ENCODE results near the gene PHB1.

Gene PHB1

DNA sequence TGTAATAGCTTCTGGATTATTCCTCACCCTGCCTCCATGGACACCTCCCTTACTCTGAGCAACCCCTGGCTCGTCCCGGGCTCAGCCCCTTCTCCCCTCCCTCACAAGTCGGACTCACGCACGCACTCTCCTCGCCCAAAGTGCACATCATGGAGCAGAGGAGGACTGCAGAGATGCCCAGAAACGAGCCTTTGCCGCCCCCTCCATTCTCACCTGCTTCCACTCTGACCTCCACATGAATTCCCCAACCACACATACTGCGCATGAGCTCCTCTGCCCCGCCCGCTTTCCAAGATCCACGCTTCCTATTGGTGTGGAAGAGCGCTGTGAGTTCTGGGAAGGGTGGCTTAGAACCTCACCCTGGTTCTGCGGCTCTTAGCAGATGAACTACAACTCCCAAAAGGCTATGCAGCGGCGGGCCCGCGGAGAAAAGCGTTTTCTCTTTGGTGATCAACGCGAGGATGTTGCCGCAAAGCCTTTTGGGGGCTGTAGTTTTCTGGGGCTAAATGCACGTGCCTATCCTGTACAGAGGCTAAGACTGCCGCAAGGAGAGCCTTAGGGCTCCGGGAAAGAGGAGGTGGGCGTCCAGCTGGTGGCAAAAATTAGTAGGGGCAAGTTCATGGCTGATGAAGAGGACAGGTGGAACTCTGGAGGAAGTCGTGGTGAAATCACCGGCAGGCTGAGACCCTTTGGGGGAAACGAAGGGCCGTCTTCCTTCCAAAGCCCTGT, at the start of gene PHB1:
PHB1 (minus strand) TSS at position 261 of the 729 bp plus-strand sequence. CDS start 1,618 bp downstream, outside the sequence.
- DNase-seq (ENCODE audit: low spot score): peak; percentile 99

DNA sequence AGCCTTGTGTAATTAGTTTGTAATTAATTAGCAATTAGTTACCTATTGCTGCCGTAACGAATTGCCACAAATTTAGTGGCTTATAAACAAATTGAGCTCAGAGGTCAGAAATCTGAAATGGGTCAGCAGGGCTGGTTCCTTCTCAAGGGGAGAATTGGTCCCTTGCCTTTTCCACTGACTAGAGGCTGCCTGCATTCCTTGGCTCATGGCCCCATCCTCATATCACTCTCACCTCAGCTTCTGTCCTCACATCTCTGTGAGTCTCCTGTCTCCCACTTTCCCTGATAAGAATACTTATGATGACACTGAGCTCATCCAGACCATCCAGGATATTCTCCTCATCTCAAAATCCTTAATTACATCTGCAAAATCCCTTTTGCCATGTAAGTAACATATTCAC, 49.4 kb upstream of the PHB1 start:
- DNase-seq (ENCODE audit: low spot score): no peak

DNA sequence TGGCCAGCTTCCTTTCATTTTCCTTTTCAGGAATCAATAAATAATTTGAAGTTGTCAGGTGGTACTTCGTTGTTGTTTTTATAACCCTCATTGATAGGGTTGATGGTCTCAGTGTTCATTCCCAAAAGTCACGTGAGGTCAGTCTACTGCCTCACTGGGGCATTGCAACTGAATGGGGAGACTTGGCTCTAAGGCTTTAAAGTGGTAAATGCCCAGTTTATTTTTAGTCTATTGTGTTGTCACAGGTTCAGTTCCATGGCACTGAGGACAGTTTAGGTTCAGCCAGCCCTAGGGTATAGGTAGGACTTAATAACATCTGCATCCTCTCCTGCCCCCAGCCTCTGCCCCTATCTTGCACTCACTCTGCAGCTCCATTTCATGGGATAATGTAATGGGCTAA, 46.9 kb upstream of the PHB1 start:
- DNase-seq (ENCODE audit: low spot score): no peak

DNA sequence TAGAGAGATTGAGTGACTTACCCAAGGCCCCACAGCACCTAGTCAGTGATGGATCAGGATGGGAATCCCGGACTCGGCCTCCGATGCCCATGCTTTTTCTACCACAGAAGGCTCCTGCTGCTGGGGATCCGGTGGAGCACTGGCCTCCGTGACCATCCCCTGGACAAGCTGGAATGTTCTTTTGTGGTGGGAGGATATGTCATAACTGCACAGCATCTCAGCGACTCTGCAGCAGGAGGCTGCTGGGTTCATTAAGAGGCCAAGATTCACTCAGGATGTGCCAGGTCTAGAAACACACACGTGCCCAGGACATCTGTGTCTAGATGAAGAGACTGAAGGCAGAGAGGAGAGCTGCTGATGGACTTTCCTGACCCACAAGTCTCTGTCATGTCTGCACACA, 45.7 kb upstream of the PHB1 start:
- no peak for DNase-seq (ENCODE audit: low spot score)

DNA sequence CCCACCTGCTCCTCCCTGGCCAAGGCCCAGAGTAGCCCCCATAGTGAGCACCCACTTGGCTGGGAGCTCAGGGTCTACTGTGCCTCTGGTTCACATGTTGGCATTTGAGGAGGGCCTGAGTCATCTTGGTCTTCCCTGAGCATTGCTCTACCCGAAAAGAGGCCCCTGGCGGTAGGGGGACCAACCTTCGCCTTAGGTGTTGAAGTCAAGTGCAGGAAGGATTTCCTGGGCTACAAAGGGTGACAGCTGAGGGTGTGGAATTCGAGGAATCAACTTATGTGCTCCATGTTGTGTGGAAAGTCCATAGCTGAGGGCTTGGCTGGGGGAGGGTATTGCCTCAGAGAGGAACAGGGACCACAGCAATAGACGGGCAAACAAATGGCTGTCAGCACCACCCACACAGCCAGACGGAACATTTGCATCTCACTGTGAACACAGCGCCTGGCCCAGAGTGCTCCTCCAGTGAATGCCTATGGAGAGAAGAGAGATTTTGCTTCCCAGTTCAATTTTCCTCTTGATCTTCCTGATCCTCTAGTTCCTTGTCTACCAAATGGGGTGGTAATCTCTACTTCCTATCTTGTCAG, 44.8 kb upstream of the PHB1 start:
- DNase-seq (ENCODE audit: low spot score): no peak

DNA sequence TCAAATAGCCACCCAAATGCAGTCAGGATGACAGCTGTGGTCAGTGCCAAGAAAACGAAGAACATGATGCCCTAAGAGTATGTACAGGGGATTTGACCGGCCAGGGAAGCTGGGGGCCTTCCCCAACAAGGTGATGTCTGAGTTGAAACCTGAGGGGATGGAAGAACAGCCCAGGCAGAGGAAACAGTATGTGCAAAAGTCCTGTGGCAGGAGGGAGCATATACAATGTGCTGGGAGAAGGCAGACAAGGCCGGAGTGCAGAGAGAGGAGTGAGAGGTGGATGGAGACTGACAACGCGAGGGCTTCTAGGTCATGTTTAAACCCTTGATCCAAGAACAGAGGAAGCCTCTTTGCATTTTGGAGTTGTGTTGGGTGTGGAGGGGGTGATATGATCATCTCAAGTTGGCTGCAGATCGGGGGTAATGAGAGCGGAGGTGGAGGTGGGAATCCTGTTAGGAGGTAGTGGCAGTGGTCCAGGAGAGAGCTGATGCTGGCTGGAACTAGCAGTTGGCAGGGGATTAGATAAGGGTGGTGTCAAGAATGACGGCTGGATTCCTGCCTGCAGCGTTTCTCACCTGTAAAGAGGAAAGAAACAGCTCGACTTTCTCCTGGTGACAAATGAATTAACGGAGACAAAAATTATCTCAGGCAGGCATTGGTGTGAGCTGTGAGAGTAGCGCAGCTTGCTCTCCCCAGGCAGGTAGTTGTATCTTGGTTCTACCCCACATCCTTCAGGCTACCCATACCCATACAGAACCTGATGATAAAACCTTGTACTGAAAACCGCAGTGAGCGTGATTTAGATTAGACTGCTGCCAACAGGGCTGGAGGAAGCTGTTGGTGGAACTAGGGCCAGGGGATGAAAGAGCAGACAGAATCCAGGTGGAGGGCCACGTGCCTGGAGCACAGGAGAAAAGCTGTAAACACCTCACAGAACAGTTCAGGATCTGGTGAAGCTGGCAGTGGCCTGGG, 43.2 kb upstream of the PHB1 start:
- no peak for DNase-seq (ENCODE audit: low spot score)

DNA sequence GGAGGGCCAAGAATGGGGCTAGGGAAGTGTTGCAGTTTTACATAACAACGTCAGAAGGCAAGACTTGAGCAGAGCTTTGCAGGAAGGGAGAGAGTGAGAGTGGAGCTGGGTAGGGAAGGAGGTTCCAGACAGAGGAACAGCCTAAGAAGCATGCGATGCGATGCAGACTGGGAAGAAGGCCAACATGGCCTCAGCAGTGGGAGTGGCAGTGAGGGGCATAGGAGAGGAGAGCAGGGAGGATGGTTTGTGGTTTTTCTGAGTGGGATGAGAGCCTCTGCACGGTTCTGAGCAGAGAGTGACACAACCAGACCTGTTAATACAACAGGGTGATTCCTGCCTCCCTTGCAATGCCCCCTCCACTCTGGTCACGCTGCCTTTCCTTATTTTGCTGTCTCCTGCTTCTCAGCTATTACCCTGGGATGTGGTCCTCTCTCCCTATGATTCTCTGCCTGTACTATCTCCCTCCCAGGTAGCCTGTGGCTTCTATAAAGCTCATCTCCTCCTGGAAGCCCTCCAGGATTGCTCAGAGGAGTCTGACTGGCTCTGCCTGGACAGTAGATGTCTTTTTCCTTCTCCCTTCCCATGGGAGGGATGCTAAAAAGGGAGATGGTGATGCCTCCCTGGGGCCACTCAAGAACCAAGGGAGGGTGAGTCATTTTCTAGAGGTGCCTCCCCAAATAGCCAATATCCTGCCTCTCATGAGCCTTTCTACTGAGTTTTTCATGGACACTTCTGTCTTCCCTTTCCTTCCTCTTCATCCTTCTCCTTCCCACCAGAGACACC, 41.7 kb upstream of the PHB1 start:
- DNase-seq (ENCODE audit: low spot score): peak; percentile 56

DNA sequence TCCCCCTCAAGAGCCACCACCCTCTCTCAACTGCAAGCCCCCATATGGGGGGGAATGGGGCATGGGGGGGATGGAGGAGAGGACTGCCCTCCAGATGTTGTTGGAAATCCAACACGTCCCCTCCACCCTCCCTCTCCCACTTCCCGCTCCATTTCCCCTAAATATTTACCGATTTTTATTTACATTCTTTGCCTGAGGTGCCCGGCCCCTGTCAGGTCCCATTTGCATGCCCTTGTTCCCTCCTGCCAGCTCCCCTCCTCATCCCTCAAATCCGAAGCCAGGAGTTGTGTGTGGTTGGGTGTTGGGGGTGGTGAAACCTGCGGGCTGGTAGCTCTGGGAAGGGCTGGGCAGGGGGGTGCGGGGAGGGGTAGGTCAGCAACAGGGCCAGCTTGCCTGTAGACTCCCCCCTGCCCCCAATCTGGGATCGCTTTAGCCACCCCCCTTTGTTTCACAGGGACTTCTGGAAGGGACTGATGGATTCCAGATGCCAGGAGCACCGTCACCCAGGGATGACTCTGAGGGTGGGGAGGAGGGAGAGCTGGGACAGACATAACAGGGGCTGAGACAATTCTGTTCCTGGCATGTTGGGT, 40.7 kb upstream of the PHB1 start:
- DNase-seq (ENCODE audit: low spot score): no peak

DNA sequence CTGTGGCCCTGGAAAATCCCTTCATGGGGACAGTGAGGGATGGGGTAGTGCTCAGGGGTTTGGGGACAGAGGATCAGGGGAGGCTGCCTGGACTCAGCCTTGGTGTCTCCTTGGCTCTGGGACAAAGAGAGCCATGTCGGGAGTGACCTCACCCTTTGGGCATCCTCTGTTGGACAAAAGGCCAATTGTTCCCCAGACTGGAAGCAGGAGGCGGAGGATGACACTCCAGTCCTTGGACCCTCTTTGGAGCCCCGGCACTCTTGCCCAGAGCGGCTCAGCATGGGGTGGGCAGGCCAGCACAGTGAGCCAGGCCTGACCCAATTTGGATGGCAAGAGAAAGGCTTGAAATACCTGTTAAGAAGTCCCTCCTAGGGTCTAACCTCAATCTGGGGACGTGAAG, 39.4 kb upstream of the PHB1 start:
- peak; percentile 83 for DNase-seq (ENCODE audit: low spot score)

DNA sequence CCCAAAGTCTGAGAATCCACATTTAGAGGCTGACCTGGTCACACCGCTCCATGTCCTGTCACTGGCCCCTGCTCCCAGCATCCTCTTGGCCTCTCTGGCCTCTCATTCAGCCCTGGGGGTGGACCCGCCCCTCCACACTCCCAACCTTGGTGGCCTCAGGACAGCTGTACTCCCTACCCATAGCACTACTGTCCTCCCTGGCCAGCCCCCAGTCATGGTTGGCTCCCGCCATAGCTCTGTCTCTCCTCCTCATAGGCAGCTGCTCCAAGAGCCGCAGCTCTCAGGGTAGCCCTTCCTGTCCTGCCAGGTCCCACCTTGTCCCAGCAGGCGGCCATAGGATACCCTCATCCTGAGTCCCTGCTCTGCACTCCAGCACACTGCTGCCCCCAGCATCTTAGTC, 38.0 kb upstream of the PHB1 start:
- DNase-seq (ENCODE audit: low spot score): no peak

DNA sequence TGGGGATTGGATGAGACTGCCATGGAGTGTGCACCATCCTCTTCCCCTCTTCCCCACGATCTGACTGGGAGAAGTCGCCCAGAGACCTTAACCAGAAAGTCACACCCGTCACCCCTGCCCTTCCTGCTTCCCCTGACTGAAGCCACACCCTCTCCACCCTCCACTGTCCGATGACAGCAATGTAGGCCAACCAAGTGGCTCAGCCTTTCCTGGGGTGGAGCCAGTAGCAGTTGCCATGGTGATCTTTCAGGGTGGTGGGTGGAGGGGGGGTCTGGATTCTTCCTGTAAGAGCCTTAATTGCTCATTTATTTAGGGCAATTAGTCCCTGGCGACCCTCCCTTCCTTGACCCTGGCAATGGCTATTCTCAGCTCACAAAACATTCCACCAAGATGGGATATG, 37.5 kb upstream of the PHB1 start:
- DNase-seq (ENCODE audit: low spot score): peak; percentile 52

DNA sequence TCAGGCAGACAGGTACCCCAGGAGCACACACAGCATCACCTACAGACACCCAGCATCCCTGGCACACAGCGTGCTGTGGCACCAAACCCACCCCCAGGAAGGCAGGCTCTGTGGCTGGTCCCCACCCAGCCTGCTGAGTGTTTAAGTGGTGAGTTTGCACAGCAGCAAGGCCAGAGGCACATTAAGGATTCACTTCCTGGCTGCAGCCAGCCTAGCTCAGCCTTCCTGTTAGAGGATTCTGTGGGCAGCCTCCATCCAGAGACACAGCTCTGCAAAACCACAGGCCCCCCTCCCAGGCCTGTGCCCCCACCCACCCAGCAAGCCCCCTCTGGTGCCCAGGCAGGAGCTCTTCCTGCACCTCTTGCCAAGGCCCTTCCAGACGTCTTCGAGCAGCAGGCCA, 36.1 kb upstream of the PHB1 start:
- peak; percentile 29 for DNase-seq (ENCODE audit: low spot score)

DNA sequence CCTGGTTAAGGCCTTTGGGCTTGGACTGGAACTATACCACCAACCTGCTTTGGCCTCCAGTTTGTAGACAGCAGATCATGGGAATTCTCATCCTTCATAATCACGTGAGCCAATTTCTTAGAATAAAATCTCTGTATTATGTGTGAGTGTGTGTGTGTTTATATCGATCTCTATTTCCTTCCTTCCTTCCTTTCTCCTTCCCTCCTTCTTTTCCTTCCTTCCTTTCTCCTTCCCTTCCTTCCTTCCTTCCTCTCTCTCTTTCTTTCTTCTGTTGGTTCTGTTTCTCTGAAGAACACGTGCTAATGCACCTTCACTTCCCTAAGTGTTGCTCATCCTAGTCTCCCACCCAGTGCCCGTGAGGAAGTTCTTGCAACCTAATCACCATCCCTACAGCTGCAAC, 35.5 kb upstream of the PHB1 start:
- DNase-seq (ENCODE audit: low spot score): no peak

DNA sequence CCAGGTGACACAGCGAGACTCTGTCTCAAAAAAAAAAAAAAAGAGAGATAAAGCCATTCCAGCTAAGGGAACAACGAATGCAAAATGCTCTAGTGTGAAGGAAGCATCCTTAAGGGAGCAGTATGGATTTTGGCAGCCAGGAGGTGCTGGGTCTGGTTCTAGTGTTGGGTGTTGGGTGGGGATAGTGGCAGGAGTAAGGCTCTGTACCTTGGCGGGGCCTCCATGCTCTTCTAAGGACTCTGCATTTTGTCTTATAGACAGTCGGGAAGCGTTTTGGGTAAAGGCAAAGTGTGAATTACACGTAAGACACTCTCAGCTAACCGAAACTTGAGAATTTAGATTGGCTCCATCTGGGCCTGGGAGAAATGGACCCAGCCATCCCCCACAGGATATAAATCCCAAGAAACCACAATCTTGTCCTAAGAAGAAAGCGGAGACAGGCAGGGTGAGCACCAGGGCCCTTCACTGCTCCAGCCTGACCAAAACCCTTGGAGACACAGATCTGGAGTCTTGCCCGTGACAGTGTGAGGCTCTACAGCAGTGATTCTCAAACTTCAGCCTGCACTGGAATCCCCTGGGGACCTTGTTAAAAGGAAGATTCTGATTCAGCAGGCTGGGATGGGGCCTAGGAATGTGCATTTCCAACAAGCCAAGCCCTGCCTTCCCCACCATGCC, 33.1 kb upstream of the PHB1 start:
- no peak for DNase-seq (ENCODE audit: low spot score)

DNA sequence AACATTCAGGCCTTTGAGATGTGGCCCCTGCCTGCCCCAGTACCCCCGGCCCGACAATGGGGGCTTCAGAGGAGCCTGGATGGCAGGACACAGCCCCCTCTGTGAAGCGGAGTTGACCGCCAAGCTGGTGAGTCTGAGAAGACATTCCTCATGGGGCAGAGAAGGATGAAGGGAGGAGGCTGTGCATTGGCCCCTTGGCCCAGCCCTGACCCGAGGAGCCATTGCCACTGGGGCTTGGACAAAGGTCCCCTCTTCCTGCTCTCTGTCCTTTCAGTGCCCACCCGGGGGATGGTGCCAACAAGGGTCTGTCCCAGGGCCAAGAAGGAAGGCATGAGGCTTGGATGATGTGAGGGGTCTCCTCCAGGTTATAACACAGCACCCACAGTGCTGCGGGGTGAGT, 30.9 kb upstream of the PHB1 start:
- DNase-seq (ENCODE audit: low spot score): no peak

DNA sequence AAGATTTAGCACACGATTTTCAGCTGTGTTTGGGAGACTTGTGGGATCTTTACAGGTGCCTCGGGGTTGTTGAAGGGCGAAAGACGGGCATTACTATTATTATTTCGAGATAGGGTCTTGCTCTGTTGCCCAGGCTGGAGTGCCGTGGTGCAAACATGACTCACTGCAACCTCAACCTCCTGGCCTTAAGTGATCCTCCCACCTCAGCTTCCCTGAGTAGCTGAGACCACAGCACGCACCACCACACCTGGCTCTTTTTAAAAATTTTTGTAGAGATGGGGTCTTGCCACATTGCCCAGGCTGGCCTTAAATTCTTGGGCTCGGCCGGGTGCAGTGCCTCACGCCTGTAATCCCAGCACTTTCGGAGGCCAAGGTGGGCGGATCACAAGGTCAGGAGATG, 29.7 kb upstream of the PHB1 start:
- no peak for DNase-seq (ENCODE audit: low spot score)

DNA sequence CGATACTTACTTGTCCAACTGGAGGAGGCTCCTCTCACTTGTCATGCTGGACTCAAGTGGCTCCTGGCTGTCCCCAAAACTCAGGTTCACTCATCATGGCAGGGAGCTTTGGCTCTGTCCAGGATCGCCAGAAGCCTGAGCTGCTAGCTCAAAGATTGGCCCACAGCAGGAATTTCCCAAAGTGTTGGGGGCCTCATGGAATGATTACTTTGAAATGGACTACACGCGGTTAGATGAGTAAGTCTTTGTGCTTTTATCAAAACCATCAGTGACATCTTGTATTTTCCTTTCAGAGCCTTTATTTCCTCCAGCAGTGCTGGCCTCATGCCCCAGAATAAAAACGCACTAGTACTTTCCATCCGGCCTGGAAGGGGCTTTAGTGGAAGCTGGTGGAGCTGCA, 29.2 kb upstream of the PHB1 start:
- DNase-seq (ENCODE audit: low spot score): peak; percentile 28

DNA sequence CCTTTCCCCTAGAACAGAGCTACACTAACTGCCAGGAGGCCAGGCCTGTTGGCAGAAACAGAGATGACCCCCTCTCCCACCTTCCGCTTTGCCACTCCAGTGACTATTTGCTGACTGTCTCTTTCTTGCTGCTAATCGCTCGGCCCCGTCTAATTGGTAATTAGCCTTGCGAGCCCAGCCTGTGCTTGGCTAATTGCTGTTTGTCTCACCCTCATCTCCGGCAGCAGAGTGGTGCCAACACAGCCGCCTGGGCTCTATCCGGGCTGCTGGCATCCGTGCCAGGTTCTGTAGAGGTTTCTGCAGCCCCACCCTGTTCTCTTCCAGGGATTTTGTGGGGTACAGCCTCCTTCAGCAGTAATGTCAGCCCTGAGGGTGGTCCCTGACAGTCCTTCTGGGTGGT, 27.4 kb upstream of the PHB1 start:
- DNase-seq (ENCODE audit: low spot score): no peak

DNA sequence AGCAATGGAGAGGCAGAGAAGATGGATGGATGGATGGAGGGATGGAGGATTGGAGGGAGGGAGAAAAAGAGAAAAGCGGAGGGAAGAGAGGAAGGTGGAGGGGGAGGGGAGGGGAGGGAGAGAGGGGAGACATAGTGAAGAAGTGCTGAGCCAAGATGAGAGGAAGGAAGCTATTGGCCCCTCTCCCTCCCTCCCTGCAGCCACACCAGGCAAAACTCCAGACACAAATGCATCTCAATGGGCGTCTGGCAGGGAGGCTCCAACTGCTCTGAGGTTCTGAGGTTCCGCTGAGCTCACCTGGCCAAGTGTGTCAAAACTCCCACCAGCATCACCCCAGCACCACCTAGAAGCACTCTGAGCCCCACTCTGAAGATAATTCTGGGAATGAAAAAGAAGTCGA, 26.9 kb upstream of the PHB1 start:
- no peak for DNase-seq (ENCODE audit: low spot score)

DNA sequence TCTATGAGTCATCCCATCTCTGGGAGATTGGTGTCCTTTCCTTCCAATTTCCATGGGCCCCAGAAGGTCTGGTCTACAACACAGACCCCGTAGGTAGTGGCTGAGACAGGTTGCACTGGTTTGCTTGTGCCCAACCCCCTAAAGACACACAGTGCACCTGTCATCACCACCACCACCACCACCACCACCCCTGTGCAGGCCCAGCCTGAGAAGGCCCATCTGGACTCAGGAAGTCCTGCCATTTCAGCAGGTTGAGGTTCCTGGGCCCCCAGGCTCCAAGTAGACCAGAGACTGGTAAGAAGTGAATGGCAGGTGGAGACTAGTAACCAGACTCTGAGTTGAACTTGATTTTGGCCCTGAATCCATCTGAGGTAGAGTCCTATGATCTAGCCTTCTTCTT, 25.9 kb upstream of the PHB1 start:
- DNase-seq (ENCODE audit: low spot score): no peak
